IPS-11a (cell line): ENCODE measurements around the gene FAT1.
"Not testable (repeated sequence)": the region's sequence is repeated elsewhere in the genome, so short reads cannot be mapped to it uniquely, and the experiment has no call there.

ENCODE experiments used
- H3K4me3 ChIP-seq: one replicate; pipeline ENCODE4 v1.5.1; 2013; ENCODE audit warnings: low read depth, low read length, control low read depth

The FAT1 gene, protein sequence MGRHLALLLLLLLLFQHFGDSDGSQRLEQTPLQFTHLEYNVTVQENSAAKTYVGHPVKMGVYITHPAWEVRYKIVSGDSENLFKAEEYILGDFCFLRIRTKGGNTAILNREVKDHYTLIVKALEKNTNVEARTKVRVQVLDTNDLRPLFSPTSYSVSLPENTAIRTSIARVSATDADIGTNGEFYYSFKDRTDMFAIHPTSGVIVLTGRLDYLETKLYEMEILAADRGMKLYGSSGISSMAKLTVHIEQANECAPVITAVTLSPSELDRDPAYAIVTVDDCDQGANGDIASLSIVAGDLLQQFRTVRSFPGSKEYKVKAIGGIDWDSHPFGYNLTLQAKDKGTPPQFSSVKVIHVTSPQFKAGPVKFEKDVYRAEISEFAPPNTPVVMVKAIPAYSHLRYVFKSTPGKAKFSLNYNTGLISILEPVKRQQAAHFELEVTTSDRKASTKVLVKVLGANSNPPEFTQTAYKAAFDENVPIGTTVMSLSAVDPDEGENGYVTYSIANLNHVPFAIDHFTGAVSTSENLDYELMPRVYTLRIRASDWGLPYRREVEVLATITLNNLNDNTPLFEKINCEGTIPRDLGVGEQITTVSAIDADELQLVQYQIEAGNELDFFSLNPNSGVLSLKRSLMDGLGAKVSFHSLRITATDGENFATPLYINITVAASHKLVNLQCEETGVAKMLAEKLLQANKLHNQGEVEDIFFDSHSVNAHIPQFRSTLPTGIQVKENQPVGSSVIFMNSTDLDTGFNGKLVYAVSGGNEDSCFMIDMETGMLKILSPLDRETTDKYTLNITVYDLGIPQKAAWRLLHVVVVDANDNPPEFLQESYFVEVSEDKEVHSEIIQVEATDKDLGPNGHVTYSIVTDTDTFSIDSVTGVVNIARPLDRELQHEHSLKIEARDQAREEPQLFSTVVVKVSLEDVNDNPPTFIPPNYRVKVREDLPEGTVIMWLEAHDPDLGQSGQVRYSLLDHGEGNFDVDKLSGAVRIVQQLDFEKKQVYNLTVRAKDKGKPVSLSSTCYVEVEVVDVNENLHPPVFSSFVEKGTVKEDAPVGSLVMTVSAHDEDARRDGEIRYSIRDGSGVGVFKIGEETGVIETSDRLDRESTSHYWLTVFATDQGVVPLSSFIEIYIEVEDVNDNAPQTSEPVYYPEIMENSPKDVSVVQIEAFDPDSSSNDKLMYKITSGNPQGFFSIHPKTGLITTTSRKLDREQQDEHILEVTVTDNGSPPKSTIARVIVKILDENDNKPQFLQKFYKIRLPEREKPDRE (N-terminal part only)

DNA sequence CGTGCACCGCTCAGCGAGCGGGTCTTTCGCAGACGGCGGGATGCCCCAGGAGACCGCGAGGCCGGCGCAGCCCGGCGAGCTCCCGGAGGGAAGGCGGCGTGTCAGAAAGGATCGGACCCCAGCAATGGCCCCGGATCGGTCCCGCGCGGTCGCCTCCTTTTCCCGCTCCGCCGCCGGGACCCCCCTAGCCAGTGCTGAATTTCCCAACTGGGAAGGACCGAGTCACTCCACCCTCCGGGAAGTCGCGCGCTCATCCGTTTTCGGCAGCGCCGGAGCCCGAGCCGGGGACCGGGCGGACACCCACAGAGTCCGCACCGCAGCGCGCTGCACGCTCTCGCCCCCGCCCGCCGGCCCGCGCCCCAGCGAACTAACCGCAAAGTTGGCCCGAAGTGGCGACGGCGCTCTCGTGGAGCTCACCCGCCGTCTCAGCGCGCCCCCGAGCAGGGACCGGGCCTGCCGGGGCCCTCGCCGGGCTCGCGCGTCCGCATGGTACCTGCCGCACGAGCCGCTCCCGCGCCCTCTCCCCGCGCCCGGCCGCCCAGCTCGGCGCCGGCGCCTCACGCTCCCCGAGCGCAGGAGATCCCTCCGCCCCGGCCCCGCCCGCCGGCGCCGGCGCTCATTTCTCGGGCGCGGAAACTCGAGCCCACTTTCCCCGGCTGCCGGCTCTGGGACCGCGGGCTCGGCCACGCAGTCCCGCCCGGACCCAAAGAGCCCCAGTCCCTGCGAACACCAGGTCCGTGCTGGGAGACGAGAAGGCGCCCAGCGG, at the start of gene FAT1:
FAT1 (minus strand) TSS at position 565 of the 766 bp plus-strand sequence. CDS start 14,029 bp downstream, outside the sequence.
- peak within 1 kb of the TSS; percentile 88 for H3K4me3 ChIP-seq

DNA sequence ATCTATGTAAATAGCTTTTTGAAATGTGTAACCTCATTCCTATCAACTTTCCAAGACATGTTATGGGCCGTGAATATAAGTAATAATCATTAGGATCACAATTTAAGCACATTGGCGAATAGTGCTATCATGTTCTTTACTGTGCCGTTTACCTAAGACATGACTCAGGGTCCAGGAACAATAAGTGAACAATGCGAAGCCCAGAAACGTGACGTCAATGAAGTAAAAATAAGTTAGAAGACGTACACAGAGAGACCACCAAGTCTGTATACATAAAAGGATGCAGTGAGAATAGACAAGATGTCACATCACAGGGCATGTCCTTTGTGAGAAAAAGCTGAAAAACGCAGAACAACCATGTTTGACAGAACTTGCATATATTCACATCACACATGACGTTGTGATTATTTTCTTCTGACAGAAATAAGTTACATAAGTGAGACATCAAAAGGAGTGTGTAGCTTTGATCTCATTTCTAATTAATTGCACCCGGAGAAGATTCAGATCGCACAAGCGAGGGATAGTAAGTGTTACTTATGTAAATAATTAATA, 49.4 kb upstream of the FAT1 start:
- no peak overlapping the region for H3K4me3 ChIP-seq

GRCh38 chr4:186771624-186772023, 48.0 kb upstream of the FAT1 start:
- H3K4me3 ChIP-seq, result no peak overlapping the region

DNA sequence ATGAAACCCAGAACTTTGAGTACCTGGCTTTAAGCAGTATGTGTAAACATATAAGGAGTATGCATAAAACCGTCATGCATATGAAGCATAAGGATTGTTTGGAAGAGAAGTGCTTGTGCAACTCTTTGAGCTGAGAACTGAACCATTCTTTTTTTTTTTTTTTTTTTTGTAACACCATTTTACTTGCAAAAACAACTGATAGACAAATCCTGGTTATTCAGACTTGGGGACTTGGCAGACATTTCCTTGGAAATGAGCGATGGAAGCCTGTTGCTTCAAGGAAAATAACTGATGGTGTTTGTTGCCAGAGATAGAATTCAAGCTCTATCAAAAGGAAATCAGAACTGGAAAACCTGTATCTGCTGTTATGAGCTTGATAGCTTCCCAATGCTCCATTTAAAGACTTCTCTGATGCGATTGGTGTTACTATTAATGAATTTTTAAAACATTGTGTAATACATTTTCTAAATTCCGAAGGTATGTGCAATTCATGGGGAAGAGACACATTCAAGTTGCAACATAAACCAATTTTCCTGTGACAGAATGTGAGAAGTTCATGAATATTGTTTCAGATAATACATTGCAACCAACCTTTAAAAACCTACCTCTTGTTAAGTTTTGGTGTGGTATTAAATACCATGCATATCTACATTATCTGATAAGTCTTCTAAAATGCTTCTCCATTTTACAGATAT, 47.0 kb upstream of the FAT1 start:
- no peak overlapping the region for H3K4me3 ChIP-seq

DNA sequence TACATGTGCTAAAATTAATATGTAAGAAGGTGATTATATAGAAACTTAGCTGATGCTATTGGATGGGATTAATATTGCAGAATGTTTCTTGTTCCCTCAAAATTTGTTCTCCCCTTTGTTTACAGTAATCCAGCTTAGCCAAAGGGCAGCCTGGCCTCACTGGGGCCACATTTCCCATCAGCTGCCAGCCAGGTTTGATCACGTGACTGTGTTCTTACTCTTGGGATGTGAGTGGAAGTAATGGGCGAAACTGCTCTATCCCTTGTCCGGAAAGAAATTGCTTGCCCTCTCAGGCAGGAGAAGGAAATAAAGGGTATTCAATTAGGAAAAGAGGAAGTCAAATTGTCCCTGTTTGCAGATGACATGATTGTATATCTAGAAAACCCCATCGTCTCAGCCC, 44.1 kb upstream of the FAT1 start:
- H3K4me3 ChIP-seq, result no peak overlapping the region

DNA sequence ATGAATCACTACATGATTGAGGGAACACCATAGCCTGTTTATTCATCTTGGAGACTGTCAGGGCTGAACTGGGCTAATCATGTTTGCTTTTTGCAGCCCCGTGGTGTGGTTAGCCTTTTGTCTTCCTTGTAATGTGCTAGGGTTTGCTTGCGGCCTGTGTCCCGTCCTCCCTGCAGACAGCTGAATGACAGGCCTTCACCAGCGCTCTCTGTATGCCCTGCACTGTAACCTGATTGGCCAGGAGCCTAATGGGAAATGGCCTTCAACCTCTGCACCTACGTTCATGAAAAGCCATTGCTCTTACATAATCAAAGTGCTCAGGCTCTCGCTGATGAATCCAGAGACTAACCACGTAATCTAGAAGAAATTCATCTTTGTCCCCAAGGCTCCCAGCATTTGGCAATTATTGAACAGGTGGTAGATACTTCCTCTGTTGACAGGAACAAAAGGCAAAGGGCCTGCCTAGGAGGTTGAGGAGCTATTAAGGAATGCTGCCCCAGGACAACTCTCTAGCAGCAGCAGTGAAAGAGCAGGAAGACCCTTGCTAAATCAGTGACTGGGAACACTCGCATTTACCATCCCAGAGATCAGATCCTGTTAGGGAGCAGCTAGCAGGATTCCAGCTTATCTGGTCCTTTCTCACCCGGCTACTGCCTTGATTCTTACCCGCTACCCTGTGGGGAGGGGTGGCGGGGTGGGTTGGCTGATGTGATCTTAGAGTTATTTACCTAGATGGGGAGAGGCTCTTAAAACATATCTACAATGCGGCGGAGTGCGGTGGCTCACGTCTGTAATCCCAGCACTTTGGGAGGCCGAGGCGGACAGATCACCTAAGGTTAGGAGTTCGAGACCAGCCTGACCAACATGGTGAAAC, 42.3 kb upstream of the FAT1 start:
- no peak overlapping the region for H3K4me3 ChIP-seq

- H3K4me3 ChIP-seq, result no peak overlapping the region
These were observed 41.5 kb upstream of the FAT1 start for GRCh38 chr4:186765138-186765537.

DNA sequence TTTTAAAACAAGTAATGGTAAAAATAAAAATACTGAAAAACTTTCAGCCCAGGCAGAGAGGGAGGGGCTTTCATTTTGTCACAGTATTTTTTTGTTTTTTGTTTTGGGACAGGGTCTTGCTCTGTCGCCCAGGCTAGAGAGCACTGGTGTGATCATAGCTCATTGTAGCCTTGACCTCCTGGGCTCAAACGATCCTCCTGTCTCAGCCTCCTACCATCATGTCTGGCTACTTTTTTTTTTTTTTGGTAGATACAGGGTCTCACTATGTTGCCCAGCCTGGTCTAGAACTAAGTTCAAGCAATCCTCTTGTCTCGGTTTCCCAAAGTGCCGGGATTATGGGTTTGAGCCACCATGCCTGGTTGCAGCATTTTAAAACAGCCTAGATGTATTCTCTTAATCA, 40.8 kb upstream of the FAT1 start:
- no peak overlapping the region for H3K4me3 ChIP-seq

DNA sequence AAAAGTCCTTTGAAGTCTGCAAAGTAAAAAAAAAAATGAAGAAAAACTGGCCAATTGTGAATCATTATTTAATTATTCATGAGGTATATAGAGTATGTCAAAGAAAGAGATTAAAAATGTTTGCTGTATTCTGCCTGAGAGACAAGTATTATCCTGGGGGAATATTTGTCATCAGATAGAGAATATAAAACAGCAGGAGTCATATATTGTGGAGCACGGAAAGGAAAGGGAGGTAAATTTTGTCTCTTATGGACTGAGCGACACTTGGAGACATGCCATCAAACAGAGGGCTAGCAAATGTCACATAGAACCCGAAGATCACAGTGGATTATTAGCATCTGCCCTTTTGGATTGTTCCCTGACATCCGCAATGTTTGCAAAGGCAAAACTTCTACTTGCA, 39.2 kb upstream of the FAT1 start:
- no peak overlapping the region for H3K4me3 ChIP-seq

DNA sequence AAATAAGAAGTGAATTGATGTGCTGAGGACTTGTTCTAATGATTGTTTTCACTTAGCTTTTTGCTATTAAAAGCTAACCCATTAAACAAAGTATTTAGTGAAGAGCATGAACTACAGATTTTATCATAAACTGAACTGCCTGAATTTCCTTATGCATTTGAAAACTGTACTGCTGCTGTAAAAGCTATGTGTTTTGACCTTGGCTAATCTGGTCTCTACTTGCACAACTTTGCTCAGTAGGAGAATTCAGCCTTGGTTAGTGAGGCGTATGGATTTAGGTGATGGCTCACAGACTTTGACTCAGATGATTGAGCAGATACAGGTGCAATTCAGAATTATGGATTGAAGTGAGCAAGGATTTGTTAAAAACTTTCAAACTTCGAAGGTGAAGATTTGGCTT, 38.7 kb upstream of the FAT1 start:
- no peak overlapping the region for H3K4me3 ChIP-seq

GRCh38 chr4:186761956-186762355, 38.3 kb upstream of the FAT1 start:
- not testable (repeated sequence) for H3K4me3 ChIP-seq

GRCh38 chr4:186761393-186761792, 37.7 kb upstream of the FAT1 start:
- no peak overlapping the region for H3K4me3 ChIP-seq

- no peak overlapping the region for H3K4me3 ChIP-seq
These were observed 36.9 kb upstream of the FAT1 start for GRCh38 chr4:186760576-186760975.

DNA sequence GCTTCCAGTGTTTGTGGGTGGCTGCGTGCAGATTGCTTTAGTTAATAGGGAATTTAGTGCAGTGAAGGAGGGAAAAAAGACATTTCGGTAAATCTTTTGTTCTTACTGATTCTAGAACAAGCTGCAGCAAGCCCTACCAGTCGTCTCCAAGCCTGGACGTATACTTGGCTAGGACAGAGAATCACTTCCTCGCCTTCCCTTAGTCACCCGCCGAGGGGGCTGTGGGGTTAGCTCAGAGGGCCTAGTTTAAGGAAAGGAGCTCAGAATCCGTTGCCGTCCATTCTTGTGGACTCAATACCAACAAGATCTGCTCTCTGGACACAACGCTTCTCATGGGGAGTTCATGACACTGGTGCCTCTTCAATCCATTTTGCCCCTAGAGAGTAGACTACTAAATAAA, 36.3 kb upstream of the FAT1 start:
- H3K4me3 ChIP-seq, result no peak overlapping the region

- H3K4me3 ChIP-seq, result no peak overlapping the region
These were observed 35.5 kb upstream of the FAT1 start for GRCh38 chr4:186758929-186759682.

- no peak overlapping the region for H3K4me3 ChIP-seq
These were observed 34.2 kb upstream of the FAT1 start for GRCh38 chr4:186757696-186758355.

DNA sequence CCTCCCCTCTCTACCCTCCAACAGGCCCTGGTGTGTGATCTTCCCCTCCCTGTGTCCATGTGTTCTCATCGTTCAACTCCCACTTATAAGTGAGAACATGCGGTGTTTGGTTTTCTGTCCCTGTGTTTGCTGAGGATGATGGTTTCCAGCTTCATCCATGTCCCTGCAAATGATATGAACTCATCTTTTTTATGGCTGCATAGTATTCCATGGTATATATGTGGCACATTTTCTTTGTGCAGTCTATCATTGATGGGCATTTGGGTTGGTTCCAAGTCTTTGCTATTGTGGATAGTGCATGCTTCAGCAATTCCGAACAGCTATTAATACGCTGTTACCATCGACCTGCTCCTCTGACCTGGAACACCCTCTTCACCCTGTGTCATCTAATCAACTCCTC, 32.9 kb upstream of the FAT1 start:
- not testable (repeated sequence) for H3K4me3 ChIP-seq
